ENCODE data around the gene SMAD2. TPM values are rescaled to one million over a fixed set of nuclear protein-coding genes. Genes with fewer than 3 reads are reported as not detected.

SMAD2 gene
- total RNA-seq, 2 experiments from 2014 or later: 40.4 to 81.1 TPM

DNA sequence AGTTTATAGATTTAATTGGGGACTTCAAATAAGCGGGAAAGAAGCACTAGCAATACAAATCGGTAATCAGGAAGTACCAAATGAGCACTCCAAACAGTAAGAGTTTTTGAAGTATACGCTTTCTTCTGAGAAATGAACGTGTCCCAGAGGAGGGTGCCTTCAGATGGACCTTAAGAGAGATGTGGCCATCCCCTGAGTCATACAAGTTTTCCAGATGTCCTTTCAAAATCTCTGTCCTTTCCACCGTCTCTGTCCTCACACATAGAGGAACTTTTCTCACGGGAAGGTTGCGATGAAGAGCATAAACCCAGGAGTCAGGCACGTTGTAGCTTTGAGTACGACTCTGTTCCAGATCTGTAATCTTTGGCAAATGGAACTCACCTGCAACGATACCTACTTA lies 1.7 kb upstream of the SMAD2 start:
- TF ChIP-seq, protein P1, sequence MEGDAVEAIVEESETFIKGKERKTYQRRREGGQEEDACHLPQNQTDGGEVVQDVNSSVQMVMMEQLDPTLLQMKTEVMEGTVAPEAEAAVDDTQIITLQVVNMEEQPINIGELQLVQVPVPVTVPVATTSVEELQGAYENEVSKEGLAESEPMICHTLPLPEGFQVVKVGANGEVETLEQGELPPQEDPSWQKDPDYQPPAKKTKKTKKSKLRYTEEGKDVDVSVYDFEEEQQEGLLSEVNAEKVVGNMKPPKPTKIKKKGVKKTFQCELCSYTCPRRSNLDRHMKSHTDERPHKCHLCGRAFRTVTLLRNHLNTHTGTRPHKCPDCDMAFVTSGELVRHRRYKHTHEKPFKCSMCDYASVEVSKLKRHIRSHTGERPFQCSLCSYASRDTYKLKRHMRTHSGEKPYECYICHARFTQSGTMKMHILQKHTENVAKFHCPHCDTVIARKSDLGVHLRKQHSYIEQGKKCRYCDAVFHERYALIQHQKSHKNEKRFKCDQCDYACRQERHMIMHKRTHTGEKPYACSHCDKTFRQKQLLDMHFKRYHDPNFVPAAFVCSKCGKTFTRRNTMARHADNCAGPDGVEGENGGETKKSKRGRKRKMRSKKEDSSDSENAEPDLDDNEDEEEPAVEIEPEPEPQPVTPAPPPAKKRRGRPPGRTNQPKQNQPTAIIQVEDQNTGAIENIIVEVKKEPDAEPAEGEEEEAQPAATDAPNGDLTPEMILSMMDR (conservative IDR thresholded peaks at IDR 0.05; ENCODE audit: low read length): no peak
- no peak for TF ChIP-seq EZH2phosphoT487 (IDR thresholded peaks at IDR 0.05; ENCODE audit: borderline replicate concordance, low read depth, low read length)

DNA sequence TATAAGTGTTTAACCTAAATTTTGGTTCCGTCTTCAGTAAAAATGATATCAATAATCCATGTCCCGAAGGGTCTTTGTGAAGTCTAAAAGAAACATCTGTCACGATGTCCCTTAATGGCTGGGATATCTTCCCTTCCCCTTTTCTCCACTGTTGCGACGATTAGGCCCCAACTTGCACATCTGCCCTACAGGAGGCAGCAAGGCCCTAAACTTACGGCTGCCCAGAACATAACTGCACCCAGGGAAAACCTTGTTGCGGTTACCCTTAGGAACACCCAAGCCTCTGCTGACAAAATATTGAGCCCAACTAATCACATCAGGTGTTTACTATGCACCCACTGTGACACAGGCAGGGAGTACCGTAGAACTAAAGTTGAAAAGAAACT lies 1.3 kb upstream of the SMAD2 start:
- ChIA-PET CTCF (ENCODE audit: unreplicated experiment) (no interaction called here), POLR2A (no interaction called here)
- Histone ChIP-seq H3K36me3 (ENCODE audit: insufficient read depth, low read length) (no peaks in the 10 kb centered on the region), H3K27ac (ENCODE audit: low read depth, low read length, poor library complexity, severe bottlenecking) (peak overlapping the region; percentile 88), H4K20me1 (ENCODE audit: insufficient read depth, low read length) (peaks cover 16% of the 10 kb centered on the region; the same call in 1 of the 2 replicates), H3K9me3 (ENCODE audit: low read length) (no peaks in the 10 kb centered on the region), H3K9me2 (ENCODE audit: insufficient read depth, low read length) (no peaks in the 10 kb centered on the region), H3K4me3 (ENCODE audit: low read depth, low read length, poor library complexity, severe bottlenecking) (peak overlapping the region; percentile 80), H3K4me2 (ENCODE audit: low read length) (peak overlapping the region; percentile 78), H3K79me2 (ENCODE audit: insufficient read depth, low read depth, low read length) (peaks cover 34% of the 10 kb centered on the region), H2AFZ (ENCODE audit: low read length) (peak overlapping the region; percentile 86), H3K4me1 (ENCODE audit: insufficient read depth, low read length, poor library complexity, severe bottlenecking) (peaks cover 18% of the 10 kb centered on the region)
- BruUV-seq (replicated peaks): TSS peak; percentile 69
- TF ChIP-seq, protein P1 (conservative IDR thresholded peaks at IDR 0.05; ENCODE audit: low read length): peak; percentile 57
- no peak for TF ChIP-seq EZH2phosphoT487 (IDR thresholded peaks at IDR 0.05; ENCODE audit: borderline replicate concordance, low read depth, low read length)
- intact Hi-C loops (cut with micrococcal nuclease; ENCODE audit: unreplicated experiment): loop anchor here (1.0 to 5.0 kb wide), 3 partner anchors 46 to 249 kb away; no protein-coding TSS in a partner anchor
- DNase-seq (ENCODE audit: low spot score): peak; percentile 59

More for the DNA sequence above, 1.7 kb upstream of the SMAD2 start:
- Histone ChIP-seq H3K4me1 (ENCODE audit: insufficient read depth, low read length, poor library complexity, severe bottlenecking) (peaks cover 18% of the 10 kb centered on the region), H3K36me3 (ENCODE audit: insufficient read depth, low read length) (no peaks in the 10 kb centered on the region), H3K4me2 (ENCODE audit: low read length) (peak overlapping the region; percentile 78), H3K9me2 (ENCODE audit: insufficient read depth, low read length) (no peaks in the 10 kb centered on the region), H4K20me1 (ENCODE audit: insufficient read depth, low read length) (peaks cover 16% of the 10 kb centered on the region; the same call in 1 of the 2 replicates), H3K79me2 (ENCODE audit: insufficient read depth, low read depth, low read length) (peaks cover 29% of the 10 kb centered on the region), H3K27ac (ENCODE audit: low read depth, low read length, poor library complexity, severe bottlenecking) (peak overlapping the region; percentile 88), H2AFZ (ENCODE audit: low read length) (peak overlapping the region; percentile 86), H3K9me3 (ENCODE audit: low read length) (no peaks in the 10 kb centered on the region), H3K4me3 (ENCODE audit: low read depth, low read length, poor library complexity, severe bottlenecking) (peak overlapping the region; percentile 80)
- CTCF ChIA-PET (ENCODE audit: unreplicated experiment): no interaction called here
- intact Hi-C loops (cut with micrococcal nuclease; ENCODE audit: unreplicated experiment): loop anchor here (5.0 kb wide), 2 partner anchors 45 to 250 kb away; no protein-coding TSS in a partner anchor
- BruUV-seq (replicated peaks): no TSS peak
- POLR2A ChIA-PET: no interaction called here
- no peak for DNase-seq (ENCODE audit: low spot score)

DNA sequence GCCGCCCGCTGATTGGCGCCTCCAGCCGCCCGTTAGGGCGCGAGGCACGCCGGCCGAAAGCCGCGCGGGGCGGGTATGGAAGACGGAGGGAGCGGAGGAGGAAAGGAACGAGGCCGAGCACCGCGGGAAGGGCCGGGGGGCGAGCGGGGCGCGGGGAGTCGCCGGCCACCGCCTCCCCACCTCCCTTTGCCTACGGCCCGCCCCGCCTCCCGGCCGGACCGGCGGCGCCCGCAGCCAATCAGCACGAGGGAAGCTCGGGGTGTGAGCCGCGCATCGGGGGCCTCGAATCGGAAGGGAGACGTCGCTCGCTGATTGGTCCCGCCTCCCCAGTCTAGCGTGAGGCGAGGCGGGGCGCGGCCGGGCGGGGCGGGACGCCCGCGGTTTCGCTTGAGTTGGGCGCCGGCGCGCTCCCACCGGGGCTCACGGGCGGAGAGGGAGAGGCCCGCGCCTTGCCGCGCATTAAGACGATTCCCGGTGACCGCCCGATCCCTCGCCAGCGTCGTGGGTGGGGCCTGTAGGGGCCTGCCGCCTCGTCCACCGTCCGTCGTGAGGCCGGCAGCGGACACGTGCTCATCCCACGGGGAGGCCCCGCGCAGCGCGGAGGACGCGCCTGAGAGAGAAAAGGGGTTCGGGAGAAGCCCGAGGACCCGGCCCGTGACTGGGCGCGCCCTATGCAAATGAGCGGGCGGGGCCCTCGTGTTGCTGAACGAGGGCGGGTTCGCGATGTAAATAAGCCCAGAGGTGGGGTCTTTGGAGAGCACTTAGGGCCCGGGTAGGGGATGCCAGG lies 665 bp upstream of the SMAD2 start:
- no TSS peak for BruUV-seq (replicated peaks)
- peak overlapping the region; percentile 88 for H3K27ac ChIP-seq (ENCODE audit: low read depth, low read length, poor library complexity, severe bottlenecking)
- POLR2A ChIA-PET: interaction anchor here (0.6 to 0.7 kb wide), 2 partner anchors 105 to 123 kb away, joined by 3 to 4 read pairs; no protein-coding TSS in a partner anchor
- TF ChIP-seq, protein P1 (conservative IDR thresholded peaks at IDR 0.05; ENCODE audit: low read length): no peak
- no peak for TF ChIP-seq EZH2phosphoT487 (IDR thresholded peaks at IDR 0.05; ENCODE audit: borderline replicate concordance, low read depth, low read length)
- H3K9me3 ChIP-seq (ENCODE audit: low read length): no peaks in the 10 kb centered on the region
- intact Hi-C loops (cut with micrococcal nuclease; ENCODE audit: unreplicated experiment): loop anchor here (1.0 to 5.0 kb wide), 3 partner anchors 46 to 249 kb away; no protein-coding TSS in a partner anchor
- no peaks in the 10 kb centered on the region for H3K9me2 ChIP-seq (ENCODE audit: insufficient read depth, low read length)
- H3K4me3 ChIP-seq (ENCODE audit: low read depth, low read length, poor library complexity, severe bottlenecking): peak overlapping the region; percentile 80
- peak overlapping the region; percentile 86 for H2AFZ ChIP-seq (ENCODE audit: low read length)
- H3K36me3 ChIP-seq (ENCODE audit: insufficient read depth, low read length): no peaks in the 10 kb centered on the region
- H3K4me1 ChIP-seq (ENCODE audit: insufficient read depth, low read length, poor library complexity, severe bottlenecking): peaks cover 18% of the 10 kb centered on the region
- H3K79me2 ChIP-seq (ENCODE audit: insufficient read depth, low read depth, low read length): peaks cover 39% of the 10 kb centered on the region
- peaks cover 16% of the 10 kb centered on the region; the same call in 1 of the 2 replicates for H4K20me1 ChIP-seq (ENCODE audit: insufficient read depth, low read length)
- H3K4me2 ChIP-seq (ENCODE audit: low read length): peak overlapping the region; percentile 78
- peak; percentile 91 for DNase-seq (ENCODE audit: low spot score)
- CTCF ChIA-PET (ENCODE audit: unreplicated experiment): no interaction called here
